H9 (cell line): ENCODE results near the gene CHAMP1. TPM values are rescaled to one million over a fixed set of nuclear protein-coding genes. Genes with fewer than 3 reads are reported as not detected.
A peak's percentile ranks its signal among the peaks of the same experiment; 100 is the strongest.

Experiments used
- DNase-seq: peaks from one replicate; pipeline ENCODE4 v3.0.0-alpha.2; 2017
- H2AFZ ChIP-seq: one replicate; pipeline ENCODE4 v1.6.1; 2013; ENCODE audit warnings: mild to moderate bottlenecking, low read length, control low read depth, moderate library complexity
- H2AK5ac ChIP-seq: 2 replicates; pipeline ENCODE4 v1.6.1; 2013; ENCODE audit warnings: low read length, control low read depth, mixed read lengths; ENCODE audit not compliant: insufficient read length
- H2BK120ac ChIP-seq: one replicate; pipeline ENCODE4 v1.6.1; 2013; ENCODE audit warnings: low read depth, mild to moderate bottlenecking, low read length, control low read depth, inconsistent platforms; ENCODE audit not compliant: poor library complexity, severe bottlenecking
- H2BK12ac ChIP-seq: 2 replicates; pipeline ENCODE4 v1.6.1; 2013; ENCODE audit warnings: low read length, control low read depth, mixed read lengths, low read depth; ENCODE audit not compliant: insufficient read length
- H2BK15ac ChIP-seq: 2 replicates; pipeline ENCODE4 v1.6.1; 2013; ENCODE audit warnings: low read depth, low read length, control low read depth
- H2BK20ac ChIP-seq: one replicate; pipeline ENCODE4 v1.6.1; 2013; ENCODE audit warnings: low read depth, mild to moderate bottlenecking, low read length, control low read depth, inconsistent platforms; ENCODE audit not compliant: poor library complexity, severe bottlenecking
- H2BK5ac ChIP-seq: 2 replicates; pipeline ENCODE4 v1.6.1; 2013; ENCODE audit warnings: low read length, control low read depth, mixed read lengths; ENCODE audit not compliant: insufficient read length
- H3K14ac ChIP-seq: 2 replicates; pipeline ENCODE4 v1.6.1; 2013; ENCODE audit warnings: low read length, control low read depth; ENCODE audit not compliant: insufficient read depth
- H3K18ac ChIP-seq: 2 replicates; pipeline ENCODE4 v1.6.1; 2013; ENCODE audit warnings: low read depth, mild to moderate bottlenecking, mixed read lengths, low read length, control low read depth; ENCODE audit not compliant: insufficient read length
- H3K23ac ChIP-seq: 2 replicates; pipeline ENCODE4 v1.6.1; 2013; ENCODE audit warnings: low read length, control low read depth, mixed read lengths, low read depth; ENCODE audit not compliant: insufficient read length
- H3K23me2 ChIP-seq: 2 replicates; pipeline ENCODE4 v1.6.1; 2013; ENCODE audit warnings: low read depth, mild to moderate bottlenecking, mixed read lengths, low read length, control low read depth; ENCODE audit not compliant: insufficient read length, poor library complexity, severe bottlenecking
- H3K27ac ChIP-seq: 2 replicates; pipeline ENCODE4 v1.5.1; 2013; ENCODE audit warnings: low read length, control low read depth, mixed read lengths, low read depth; ENCODE audit not compliant: insufficient read length
- H3K27me3 ChIP-seq: 2 replicates; pipeline ENCODE4 v1.6.1; 2013; ENCODE audit warnings: low read length, control low read depth, inconsistent platforms; ENCODE audit not compliant: insufficient read depth
- H3K4ac ChIP-seq: 2 replicates; pipeline ENCODE4 v1.6.1; 2013; ENCODE audit warnings: low read depth, mild to moderate bottlenecking, control low read depth, inconsistent platforms, low read length, moderate library complexity
- H3K4me1 ChIP-seq: 2 replicates; pipeline ENCODE4 v1.6.1; 2013; ENCODE audit warnings: low read length, control low read depth, inconsistent platforms; ENCODE audit not compliant: insufficient read depth
- H3K4me2 ChIP-seq: 2 replicates; pipeline ENCODE4 v1.6.1; 2013; ENCODE audit warnings: low read length, control low read depth, mixed read lengths; ENCODE audit not compliant: insufficient read length, insufficient read depth
- H3K56ac ChIP-seq: 2 replicates; pipeline ENCODE4 v1.6.1; 2013; ENCODE audit warnings: low read depth, mild to moderate bottlenecking, mixed read lengths, low read length, control low read depth; ENCODE audit not compliant: insufficient read length
- H3K79me1 ChIP-seq: 2 replicates; pipeline ENCODE4 v1.6.1; 2013; ENCODE audit warnings: low read depth, mild to moderate bottlenecking, moderate library complexity, low read length, control low read depth, inconsistent platforms; ENCODE audit not compliant: insufficient read depth, poor library complexity, severe bottlenecking
- H3K79me2 ChIP-seq: 2 replicates; pipeline ENCODE4 v1.6.1; 2013; ENCODE audit warnings: low read length, control low read depth, inconsistent platforms; ENCODE audit not compliant: insufficient read depth
- H3K9ac ChIP-seq: 2 replicates; pipeline ENCODE4 v1.6.1; 2013; ENCODE audit warnings: low read length, control low read depth, mixed read lengths; ENCODE audit not compliant: insufficient read length; ENCODE audit errors: extremely low read depth
- H3K9me3 ChIP-seq: one replicate; pipeline ENCODE4 v1.6.1; 2013; ENCODE audit warnings: low read depth, low read length, inconsistent platforms; ENCODE audit not compliant: control insufficient read depth
- H3T11ph ChIP-seq: one replicate; pipeline ENCODE4 v1.6.1; 2013; ENCODE audit warnings: mild to moderate bottlenecking, low read length, control low read depth, inconsistent platforms
- H4K20me1 ChIP-seq: one replicate; pipeline ENCODE4 v1.6.1; 2013; ENCODE audit not compliant: control insufficient read depth, insufficient read length, insufficient read depth
- H4K5ac ChIP-seq: 2 replicates; pipeline ENCODE4 v1.6.1; 2013; ENCODE audit warnings: low read depth, mild to moderate bottlenecking, mixed read lengths, low read length, control low read depth; ENCODE audit not compliant: insufficient read length
- H4K8ac ChIP-seq: replicated peaks from 2 replicates; pipeline ENCODE4 v1.6.1; 2013; ENCODE audit warnings: low read length, control low read depth, mixed read lengths, low read depth; ENCODE audit not compliant: insufficient read length
- H4K91ac ChIP-seq: 2 replicates; pipeline ENCODE4 v1.6.1; 2013; ENCODE audit warnings: low read depth, mild to moderate bottlenecking, moderate library complexity, mixed read lengths, low read length, control low read depth; ENCODE audit not compliant: insufficient read length
- H3K27ac Mint-ChIP-seq, 3 experiments: 2 replicates in 2 of 3; 3 replicates in 1 of 3; pipeline ENCODE4 v1.8.0; 2020 to 2021; ENCODE audit warnings: mixed read lengths in 3 of 3, mild to moderate bottlenecking in 1 of 3, moderate library complexity in 1 of 3
- H3K27me3 Mint-ChIP-seq: 2 replicates; pipeline ENCODE4 v1.8.0; 2021; ENCODE audit warnings: low read depth, mild to moderate bottlenecking, moderate library complexity, mixed read lengths
- H3K36me3 Mint-ChIP-seq, 3 experiments: 2 replicates in 2 of 3; 3 replicates in 1 of 3; pipeline ENCODE4 v1.8.0; 2020 to 2021; ENCODE audit warnings: low read depth in 3 of 3, mixed read lengths in 3 of 3; ENCODE audit not compliant: insufficient read depth in 1 of 3
- H3K4me1 Mint-ChIP-seq, 2 experiments: 2 replicates each; pipeline ENCODE4 v1.8.0; 2020; ENCODE audit warnings: mixed read lengths in 2 of 2
- H3K4me3 Mint-ChIP-seq, 2 experiments: 2 replicates in 1 of 2; 3 replicates in 1 of 2; pipeline ENCODE4 v1.8.0; 2020 to 2021; ENCODE audit warnings: mild to moderate bottlenecking in 2 of 2, mixed read lengths in 2 of 2, moderate library complexity in 1 of 2
- H3K9me3 Mint-ChIP-seq, 2 experiments: 2 replicates in 1 of 2; 3 replicates in 1 of 2; pipeline ENCODE4 v1.8.0; 2020; ENCODE audit warnings: mild to moderate bottlenecking in 2 of 2, mixed read lengths in 2 of 2, moderate library complexity in 1 of 2
- WGBS: extraction: QIAGEN DNeasy Blood & Tissue Kit; methylation state at CpG from one replicate; pipeline ENCODE4 v1.1.7; 2013; ENCODE audit warnings: missing lambda C conversion rate, low lambda C conversion rate, mixed read lengths; ENCODE audit not compliant: insufficient read length; ENCODE audit errors: extremely low coverage; 5-methylcytosine and 5-hydroxymethylcytosine counted together
- total RNA-seq: library from RNA; stranded (reverse); gene quantifications from 2 replicates; pipeline ENCODE4 v1.2.1, GENCODE V29; 2021
- TF ChIP-seq, protein P1 (sequence below): fragments of 200-600 bp; sonication (generic); conservative IDR thresholded peaks from 3 replicates; pipeline ENCODE4 v1.8.0; 2021; ENCODE audit warnings: antibody characterized with exemption, mild to moderate bottlenecking

Gene CHAMP1
- total RNA-seq, 1 experiment from 2014 or later = 62.1 TPM

DNA sequence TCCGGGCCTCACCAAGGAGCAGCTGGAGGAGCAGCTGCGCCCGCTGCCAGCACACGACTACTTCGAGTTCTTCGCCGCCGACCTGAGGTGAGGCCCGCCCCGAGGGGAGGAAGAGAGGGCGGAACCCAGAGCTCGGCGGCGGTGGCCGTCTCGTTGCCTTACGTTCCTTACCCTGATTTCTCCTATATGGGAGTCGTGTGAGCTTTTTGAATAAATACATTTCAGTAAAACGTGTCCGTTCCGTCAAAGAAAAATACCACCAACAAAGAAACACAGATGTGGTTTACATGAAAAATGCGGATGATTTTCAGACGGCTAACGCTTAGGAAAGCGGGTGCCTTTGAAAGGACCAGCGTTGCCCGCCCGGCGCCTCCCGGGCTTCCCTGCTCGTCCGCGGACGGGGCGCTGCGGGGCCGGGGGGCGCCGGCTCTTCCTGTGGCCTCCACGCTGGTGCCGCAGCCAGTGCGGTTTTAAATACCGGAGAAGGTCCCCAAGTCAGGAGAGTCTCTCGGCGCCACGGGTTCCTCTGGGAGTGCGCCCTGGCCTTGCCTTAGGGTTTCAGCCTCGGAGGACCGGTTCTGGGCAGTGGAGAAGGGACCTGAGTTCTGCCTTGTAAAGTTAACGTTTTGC lies 32.1 kb upstream of the CHAMP1 start:
- H3K9ac ChIP-seq = peak overlapping the region; percentile 71
- H3K23me2 ChIP-seq = no peaks in the 10 kb centered on the region
- Mint-ChIP-seq H3K36me3 (peaks cover 22 to 54% (median 38%) of the 10 kb centered on the region in 3 experiments), H3K4me1 (peaks cover 13 to 18% of the 10 kb centered on the region in 2 experiments), H3K27me3 (no peaks in the 10 kb centered on the region; the same call in 1 of the 2 replicates), H3K27ac (peak overlapping the region; percentile 94 to 97 (median 96)), H3K9me3 (no peaks in the 10 kb centered on the region), H3K4me3 (peak overlapping the region; percentile 86 to 91)
- peak; percentile 40 for DNase-seq
- H2BK120ac ChIP-seq = no peak overlapping the region
- H3K14ac ChIP-seq = peak overlapping the region; percentile 3; the same call in 1 of the 2 replicates
- H2AFZ ChIP-seq = no peak overlapping the region
- H4K5ac ChIP-seq = no peak overlapping the region
- H3T11ph ChIP-seq = no peak overlapping the region
- H4K8ac ChIP-seq = no peak overlapping the region
- no peaks in the 10 kb centered on the region for H3K79me1 ChIP-seq
- H3K79me2 ChIP-seq = peaks cover 4% of the 10 kb centered on the region; the same call in 1 of the 2 replicates
- H3K27me3 ChIP-seq = no peaks in the 10 kb centered on the region
- TF ChIP-seq, protein P1, sequence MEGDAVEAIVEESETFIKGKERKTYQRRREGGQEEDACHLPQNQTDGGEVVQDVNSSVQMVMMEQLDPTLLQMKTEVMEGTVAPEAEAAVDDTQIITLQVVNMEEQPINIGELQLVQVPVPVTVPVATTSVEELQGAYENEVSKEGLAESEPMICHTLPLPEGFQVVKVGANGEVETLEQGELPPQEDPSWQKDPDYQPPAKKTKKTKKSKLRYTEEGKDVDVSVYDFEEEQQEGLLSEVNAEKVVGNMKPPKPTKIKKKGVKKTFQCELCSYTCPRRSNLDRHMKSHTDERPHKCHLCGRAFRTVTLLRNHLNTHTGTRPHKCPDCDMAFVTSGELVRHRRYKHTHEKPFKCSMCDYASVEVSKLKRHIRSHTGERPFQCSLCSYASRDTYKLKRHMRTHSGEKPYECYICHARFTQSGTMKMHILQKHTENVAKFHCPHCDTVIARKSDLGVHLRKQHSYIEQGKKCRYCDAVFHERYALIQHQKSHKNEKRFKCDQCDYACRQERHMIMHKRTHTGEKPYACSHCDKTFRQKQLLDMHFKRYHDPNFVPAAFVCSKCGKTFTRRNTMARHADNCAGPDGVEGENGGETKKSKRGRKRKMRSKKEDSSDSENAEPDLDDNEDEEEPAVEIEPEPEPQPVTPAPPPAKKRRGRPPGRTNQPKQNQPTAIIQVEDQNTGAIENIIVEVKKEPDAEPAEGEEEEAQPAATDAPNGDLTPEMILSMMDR = no peak
- H3K9me3 ChIP-seq = no peaks in the 10 kb centered on the region
- H2BK5ac ChIP-seq = no peak overlapping the region
- H4K91ac ChIP-seq = no peak overlapping the region
- H3K27ac ChIP-seq = peak overlapping the region; percentile 8
- no peak overlapping the region for H2AK5ac ChIP-seq
- H3K4me1 ChIP-seq = peaks cover 3% of the 10 kb centered on the region
- no peak overlapping the region for H2BK15ac ChIP-seq
- H3K23ac ChIP-seq = no peak overlapping the region
- peak overlapping the region; percentile 5 for H3K18ac ChIP-seq
- no peaks in the 10 kb centered on the region for H4K20me1 ChIP-seq
- H3K56ac ChIP-seq = no peak overlapping the region
- H3K4ac ChIP-seq = no peak overlapping the region
- WGBS = no CpG with 5 or more reads among the region's 50 CpGs
- H2BK12ac ChIP-seq = no peak overlapping the region
- no peak overlapping the region for H2BK20ac ChIP-seq
- peak overlapping the region; percentile 83 for H3K4me2 ChIP-seq
